ENCODE results near the gene CFB.
"Not testable (repeated sequence)": the region's sequence is repeated elsewhere in the genome, so short reads cannot be mapped to it uniquely, and the experiment has no call there.

The CFB gene

DNA sequence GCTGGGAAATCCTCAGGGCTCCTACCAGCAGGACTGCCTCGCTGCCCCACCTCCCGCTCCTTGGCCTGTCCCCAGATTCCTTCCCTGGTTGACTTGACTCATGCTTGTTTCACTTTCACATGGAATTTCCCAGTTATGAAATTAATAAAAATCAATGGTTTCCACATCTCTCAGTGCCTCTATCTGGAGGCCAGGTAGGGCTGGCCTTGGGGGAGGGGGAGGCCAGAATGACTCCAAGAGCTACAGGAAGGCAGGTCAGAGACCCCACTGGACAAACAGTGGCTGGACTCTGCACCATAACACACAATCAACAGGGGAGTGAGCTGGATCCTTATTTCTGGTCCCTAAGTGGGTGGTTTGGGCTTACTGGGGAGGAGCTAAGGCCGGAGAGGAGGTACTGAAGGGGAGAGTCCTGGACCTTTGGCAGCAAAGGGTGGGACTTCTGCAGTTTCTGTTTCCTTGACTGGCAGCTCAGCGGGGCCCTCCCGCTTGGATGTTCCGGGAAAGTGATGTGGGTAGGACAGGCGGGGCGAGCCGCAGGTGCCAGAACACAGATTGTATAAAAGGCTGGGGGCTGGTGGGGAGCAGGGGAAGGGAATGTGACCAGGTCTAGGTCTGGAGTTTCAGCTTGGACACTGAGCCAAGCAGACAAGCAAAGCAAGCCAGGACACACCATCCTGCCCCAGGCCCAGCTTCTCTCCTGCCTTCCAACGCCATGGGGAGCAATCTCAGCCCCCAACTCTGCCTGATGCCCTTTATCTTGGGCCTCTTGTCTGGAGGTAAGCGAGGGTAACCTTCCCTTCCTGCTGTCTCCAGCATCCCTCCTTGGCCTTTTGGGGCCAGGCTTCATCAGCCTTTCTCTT lies at the start of gene CFB:
TSS of gene CFB (plus strand) at position 589 of the 863 bp plus-strand sequence. CDS start at position 716, 127 bp downstream.
- DNase-seq, result peak in 1 of 10 donors; percentile 81
- intact Hi-C loops (cut with DNase I), result no loop called here

DNA sequence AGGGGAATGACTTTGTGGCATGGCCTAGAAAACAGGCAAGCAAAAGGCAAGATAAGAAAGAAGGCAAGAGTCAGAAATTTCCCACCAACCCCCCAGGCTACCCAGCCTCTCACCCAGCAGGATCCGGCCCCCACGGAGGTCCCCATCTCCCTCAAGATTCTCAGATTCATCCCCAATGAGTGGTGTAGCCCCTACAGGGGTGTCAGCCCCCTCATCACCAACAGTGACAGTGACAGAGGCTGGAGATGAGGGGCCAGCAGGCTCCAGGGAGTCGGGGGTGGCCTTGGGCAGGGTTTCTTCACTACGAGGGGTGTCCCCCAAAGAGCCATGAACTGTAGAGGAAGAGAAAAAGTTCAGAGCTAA lies 49.4 kb upstream of the CFB start:
- intact Hi-C loops (cut with DNase I), result loop anchor here (2.0 kb wide), 1 partner anchor 34 kb away; the partner anchor contains the start of gene NEU1
- peak in 1 of 10 donors; percentile 62 for DNase-seq

DNA sequence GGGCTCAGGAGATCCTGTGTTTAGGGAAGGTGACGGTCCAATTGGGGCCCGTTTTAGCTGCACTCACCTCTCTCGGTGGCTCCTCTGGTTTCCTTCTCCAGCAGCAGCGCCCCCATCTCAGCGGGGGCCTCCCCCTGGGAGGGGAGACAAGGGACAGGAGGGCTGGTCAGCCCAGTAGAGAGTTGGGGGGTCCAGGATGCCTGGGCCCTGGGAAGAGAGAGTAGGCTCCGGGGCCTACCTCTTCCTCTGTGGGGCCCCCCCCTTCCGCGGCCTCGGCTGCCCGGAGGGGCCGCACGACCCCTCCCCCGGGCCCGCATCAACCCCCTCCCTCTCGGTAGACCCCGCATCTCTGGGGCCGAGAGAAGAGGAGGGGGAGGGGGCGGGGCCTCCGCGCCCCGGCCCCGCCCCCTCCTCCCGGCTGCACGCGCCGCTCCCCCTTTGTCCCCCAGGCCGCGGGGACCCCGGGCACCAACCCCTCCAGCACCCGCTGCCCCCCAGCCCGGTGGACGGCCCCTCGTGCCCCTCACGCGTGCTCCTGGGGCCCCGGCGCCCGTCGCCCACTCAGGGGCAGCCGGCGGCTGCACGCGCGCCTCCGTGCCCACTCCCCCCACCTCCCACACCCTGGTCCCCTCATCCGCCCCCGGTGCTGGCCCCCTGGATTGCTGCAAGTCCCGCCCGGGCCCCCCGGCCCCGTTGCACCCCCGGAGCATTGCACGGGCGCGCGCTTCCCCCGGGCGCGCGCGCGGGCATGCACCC lies 48.9 kb upstream of the CFB start:
- DNase-seq, result peak in 3 of 10 donors; percentile 71 to 83 (median 80)
- intact Hi-C loops (cut with DNase I), result loop anchor here (2.0 kb wide), 1 partner anchor 34 kb away; the partner anchor contains the start of gene NEU1

DNA sequence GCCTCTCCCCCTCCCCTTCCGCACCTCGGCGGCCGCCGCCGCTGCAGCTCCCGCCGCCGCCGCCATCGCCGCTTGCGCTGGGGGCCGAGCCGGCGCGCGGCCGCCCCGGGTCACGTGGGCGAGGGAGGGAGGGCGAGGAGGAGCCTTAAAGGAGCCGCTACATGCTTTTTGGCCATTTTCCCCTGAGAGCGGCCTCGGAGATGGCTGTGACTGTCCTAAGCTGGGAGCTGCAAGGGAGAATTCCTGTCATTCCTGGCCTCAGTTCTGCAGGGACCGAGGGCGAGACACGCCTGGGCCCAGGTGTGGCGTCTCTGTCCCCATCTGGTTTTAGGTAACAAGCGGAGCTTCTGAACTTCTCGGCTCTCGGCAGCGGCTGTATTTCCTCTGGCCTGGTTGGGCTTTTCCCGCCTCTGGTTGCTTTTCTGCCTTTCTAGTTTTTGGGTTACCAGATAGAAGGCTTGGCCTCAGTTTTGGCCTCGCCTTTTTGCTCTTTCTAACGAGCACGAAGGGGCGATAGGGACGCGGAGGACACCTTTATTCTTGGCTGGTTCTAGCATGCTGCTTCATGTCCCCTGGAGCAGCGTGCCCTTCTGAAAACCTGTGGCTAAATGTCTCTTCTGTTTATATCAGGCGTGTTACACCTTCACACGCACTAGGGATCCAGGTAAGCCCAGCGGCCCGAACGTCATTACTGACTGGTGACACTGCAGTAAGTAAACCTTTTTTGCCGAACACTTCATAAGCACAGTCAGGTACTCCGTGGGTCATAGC lies 48.1 kb upstream of the CFB start, which contains the start of gene EHMT2:
TSS of gene EHMT2 (minus strand) at position 87 of the 771 bp plus-strand sequence. CDS start at position 66, 21 bp downstream.
- peak; percentile 83 to 99 (median 88) for DNase-seq
- intact Hi-C loops (cut with DNase I), result loop anchor here (2.0 kb wide), 1 partner anchor 35 kb away; the partner anchor contains the start of gene NEU1

DNA sequence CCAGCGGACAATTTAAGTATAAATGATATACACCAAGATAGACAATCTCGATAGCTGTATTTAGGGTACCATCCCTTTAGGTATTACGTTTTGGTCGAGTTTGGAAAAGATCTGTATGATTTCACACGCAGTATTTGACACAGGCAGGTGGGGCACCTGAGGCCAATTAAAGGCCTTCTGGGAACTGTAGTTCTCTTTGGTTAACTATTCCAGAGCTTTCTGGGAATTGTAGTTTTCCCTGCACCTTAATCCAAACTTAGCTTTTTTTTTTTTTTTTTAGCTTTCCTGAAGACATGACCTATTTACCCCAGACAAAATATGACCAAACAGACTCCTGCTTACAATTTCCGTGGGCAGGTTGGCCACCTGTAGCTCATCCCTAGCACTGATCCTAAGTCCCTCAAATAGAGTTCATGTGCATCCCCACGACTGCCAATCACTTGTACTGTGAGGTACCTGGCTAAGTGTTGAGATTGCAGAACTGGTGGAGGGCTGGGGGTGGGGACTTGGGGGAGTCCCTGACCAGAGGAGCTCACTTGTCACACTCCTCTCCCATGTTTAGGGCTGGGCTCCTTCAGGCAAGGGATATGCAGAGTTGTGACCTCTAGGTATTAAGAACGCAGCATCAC lies 47.4 kb upstream of the CFB start:
- intact Hi-C loops (cut with DNase I), result no loop called here
- DNase-seq, result peak in 3 of 10 donors; percentile 22 to 83 (median 63)

DNA sequence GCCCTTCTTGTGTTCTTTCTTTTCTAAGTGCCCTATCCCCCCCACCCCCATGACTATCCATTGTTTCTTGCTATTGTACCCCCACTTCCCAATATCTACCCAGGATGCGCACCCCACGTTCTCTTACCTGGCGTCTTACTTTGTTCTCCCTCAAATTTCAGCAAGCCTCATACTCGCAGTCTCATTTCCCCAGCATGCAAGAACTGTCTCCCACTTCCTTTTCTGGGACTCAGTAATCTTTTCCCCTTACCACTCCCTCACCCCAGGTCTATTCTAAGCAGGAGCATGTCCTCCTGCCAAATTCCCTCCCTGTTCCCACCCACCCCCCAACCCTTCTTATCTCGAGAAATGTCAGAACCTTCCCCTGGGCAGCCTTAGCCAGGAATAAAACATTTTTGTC lies 46.7 kb upstream of the CFB start:
- peak in 1 of 10 donors; percentile 2 for DNase-seq
- intact Hi-C loops (cut with DNase I), result no loop called here

DNA sequence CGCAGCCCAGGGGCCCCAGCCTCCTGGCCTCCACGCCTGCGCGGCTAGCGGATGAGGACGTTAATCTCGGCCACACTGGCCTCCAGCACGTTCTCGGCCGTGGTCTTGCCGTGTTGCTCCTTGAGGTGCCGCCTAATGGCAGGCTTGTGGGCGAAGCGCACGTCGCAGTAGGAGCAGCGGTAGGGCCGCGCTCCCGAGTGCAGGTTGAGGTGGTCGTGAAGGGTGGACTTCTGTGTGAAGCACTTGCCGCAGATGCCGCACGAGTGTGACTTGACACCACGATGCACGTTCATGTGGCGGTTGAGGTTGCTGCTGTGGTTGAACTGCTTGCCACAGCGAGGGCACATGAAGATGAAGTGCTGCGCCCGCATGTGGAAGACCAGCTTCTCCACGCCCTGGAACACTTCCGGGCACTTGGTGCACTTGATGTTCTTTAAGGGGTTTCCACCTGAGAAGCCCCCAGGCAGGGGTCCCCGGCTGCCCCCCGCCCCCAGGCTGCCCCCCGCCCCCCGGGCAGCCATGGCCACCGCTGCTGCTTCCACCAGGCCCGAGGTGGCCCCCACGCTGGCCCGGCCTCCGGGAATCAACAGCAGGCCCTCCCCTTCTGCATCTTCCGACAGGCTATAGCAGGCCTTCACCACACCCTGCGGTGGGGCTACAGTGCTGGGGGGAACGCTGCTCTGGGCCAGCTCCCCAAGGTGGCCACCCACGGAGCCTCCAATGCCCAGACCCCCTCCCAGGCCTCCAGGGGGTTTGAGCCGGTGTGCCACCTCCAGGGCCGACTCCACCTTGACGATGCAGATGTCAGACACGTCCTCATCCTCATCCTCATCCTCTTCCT lies 45.8 kb upstream of the CFB start:
- intact Hi-C loops (cut with DNase I), result loop anchor here (5.0 kb wide), 1 partner anchor 52 kb away; no protein-coding TSS in a partner anchor
- DNase-seq, result peak in 2 of 10 donors; percentile 75 to 76

DNA sequence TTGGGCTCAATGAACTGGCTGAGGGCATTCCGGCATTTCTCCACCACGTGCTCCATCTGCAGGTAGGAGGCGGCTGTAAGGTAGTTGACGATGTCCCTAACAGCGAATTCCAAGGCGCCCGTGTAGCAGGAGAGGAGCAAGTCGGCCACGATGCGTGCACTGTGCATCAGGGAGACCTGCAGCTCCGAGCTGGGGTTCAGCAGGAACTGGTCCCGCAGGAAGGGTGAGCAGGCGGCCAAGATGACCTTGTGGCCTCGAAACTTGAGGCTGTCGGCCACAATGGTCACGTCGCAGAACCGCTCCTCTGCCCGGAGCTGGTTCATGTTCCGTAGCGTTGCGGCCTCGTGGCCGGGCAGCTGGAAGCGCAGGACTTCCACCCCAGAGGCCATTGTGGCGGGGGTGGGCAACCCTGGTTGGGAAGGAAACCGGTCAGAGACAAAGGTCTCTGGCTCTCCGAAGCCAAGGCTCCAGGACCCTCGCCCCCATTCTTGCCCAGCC lies 44.9 kb upstream of the CFB start:
- DNase-seq, result peak in 3 of 10 donors; percentile 21 to 81 (median 23)
- intact Hi-C loops (cut with DNase I), result loop anchor here (5.0 kb wide), 1 partner anchor 51 kb away; no protein-coding TSS in a partner anchor

DNA sequence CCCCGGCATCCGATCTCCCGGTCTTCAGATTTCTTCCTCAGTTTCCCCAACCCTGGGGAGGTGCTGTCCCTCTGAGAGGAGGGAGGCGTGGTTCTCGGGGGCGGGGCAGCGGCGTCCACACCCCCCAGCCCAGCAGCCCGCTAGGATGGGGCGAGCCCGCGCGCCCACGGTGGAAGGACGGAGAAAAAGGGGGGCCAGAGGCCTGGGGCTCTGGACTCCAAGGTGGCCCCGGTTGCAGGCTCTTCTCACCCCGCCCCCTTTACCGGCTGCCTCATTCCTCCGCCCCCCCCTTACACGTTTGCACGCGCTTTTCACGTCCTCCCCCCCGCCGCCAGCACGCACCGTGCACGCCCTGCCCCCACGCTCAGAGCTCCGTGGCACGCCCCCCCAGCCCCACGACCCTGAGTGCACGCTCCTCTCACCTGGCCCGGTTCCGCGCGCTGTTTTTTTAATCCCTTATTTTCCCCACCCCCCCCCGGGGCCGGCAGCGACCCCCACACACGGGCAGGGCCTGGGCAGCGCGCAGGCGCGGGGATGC lies 44.4 kb upstream of the CFB start:
- intact Hi-C loops (cut with DNase I), result loop anchor here (5.0 kb wide), 1 partner anchor 51 kb away; no protein-coding TSS in a partner anchor
- peak in 8 of 10 donors; percentile 36 to 92 (median 46) for DNase-seq

DNA sequence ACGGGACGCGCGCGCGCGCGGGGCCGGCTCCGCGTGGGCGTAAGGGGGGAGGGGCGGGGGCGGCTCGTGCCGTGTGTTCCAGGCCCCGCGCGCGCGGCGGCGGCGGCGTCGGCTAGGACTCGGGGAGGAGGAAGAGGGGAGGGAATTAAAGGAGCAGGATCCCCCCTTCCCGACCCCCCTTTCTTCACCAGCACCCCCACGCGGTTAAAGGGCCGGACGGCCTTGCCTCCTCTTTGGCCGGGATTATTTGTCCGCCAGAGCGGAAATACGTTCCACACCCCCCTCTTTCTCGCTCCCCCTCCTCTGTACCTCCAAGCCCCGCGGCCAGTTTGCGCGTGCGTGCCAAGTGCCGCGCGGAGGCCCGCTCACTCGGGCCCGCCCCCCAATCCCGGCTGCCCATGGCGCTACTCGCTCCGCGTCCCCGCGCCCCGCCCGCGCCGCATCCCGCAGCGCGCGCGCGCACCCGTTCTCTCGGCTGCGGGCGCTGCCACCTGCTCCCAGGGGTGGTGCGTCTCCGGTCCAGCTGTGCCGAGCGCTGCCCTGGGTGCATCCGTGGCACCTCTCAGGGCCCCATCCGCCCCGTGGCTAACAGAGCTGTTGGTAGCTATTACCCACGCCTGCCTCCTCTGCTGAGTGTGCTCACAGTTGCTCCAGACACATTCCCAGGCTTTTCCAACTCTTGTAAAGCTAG lies 43.8 kb upstream of the CFB start, which contains the start of gene ZBTB12:
TSS of gene ZBTB12 (minus strand) at position 134 of the 691 bp plus-strand sequence. CDS start 781 bp downstream, outside the sequence.
- intact Hi-C loops (cut with DNase I), result loop anchor here (5.0 kb wide), 1 partner anchor 50 kb away; no protein-coding TSS in a partner anchor
- DNase-seq, result peak; percentile 92 to 99 (median 94)

DNA sequence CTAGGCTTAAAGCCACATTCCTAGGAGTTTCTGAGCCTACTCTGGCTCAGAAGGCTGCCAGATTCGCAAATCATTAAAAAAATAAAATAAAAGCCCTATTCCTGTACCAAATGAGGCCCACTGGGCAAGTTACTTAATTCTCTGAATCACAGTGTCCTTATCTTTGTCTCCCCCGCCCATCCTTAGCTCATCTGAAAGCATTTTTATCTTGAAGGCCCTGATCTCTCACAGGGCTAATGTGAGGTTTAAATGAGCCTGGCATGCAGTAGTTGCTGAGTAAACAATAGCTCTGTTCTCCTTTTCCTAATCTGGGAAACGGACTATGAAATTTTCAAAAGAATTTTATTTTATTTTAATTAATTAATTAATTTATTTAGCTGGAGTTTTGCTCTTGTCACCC lies 41.9 kb upstream of the CFB start:
- intact Hi-C loops (cut with DNase I), result loop anchor here (5.0 kb wide), 1 partner anchor 48 kb away; no protein-coding TSS in a partner anchor
- no peak for DNase-seq

DNA sequence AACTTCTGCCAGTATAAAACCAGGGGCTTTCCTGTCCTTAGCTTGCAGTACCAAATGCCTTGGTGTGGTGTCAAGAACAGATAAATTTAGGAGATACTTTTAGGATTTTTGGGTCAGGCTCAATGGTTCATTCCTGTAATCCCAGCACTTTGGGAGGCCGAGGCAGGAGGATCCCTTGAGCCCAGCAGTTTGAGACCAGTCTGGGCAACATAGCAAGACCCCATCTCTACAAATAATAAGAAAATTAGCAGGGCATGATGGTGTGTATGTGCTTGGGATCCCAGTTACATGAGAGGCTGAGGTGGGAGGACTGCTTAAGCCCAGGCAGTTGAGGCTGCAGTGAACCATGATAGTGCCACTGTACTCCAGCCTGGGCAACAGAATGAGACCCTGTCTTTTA lies 40.9 kb upstream of the CFB start:
- intact Hi-C loops (cut with DNase I), result no loop called here

DNA sequence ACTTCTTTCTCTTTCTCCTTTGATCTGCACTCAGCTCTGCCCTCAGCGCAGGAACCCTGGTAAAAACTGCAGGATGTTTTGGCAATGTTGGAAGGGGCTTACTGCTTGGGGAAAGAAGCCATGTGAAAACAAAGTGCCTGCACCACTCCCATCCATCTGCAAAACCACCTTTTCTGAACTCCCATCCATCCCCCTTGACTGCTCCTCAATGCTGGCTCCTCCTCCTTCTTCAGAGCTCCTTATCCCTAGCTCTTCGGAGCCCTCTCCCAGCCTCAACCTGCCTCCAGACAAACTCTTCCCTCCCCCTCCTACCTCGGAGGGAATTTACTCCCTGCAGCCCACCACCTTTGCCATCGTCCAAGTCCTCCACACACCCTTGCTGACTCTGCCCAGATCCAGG lies 39.8 kb upstream of the CFB start:
- intact Hi-C loops (cut with DNase I), result no loop called here
- DNase-seq, result peak in 1 of 10 donors; percentile 7

More for the DNA sequence above, 40.9 kb upstream of the CFB start:
- DNase-seq, result peak in 1 of 10 donors; percentile 8

DNA sequence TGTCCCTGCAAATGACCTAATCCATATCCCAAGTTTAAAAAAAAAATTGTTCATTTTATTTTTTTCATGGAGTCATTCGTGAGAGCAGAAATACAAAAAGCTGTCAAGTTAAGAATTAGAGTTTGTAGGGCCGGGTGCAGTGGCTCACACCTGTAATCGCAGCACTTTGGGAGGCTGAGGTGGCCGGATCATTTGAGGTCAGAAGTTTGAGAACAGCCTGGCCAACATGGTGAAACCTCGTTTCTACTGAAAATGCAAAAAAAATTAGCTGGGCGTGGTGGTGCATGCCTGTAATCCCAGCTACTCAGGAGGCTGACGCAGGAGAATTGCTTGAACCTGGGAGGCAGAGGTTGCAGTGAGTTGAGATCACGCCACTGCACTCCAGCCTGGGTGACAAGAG lies 39.2 kb upstream of the CFB start:
- intact Hi-C loops (cut with DNase I); DNase-seq: not testable (repeated sequence)

DNA sequence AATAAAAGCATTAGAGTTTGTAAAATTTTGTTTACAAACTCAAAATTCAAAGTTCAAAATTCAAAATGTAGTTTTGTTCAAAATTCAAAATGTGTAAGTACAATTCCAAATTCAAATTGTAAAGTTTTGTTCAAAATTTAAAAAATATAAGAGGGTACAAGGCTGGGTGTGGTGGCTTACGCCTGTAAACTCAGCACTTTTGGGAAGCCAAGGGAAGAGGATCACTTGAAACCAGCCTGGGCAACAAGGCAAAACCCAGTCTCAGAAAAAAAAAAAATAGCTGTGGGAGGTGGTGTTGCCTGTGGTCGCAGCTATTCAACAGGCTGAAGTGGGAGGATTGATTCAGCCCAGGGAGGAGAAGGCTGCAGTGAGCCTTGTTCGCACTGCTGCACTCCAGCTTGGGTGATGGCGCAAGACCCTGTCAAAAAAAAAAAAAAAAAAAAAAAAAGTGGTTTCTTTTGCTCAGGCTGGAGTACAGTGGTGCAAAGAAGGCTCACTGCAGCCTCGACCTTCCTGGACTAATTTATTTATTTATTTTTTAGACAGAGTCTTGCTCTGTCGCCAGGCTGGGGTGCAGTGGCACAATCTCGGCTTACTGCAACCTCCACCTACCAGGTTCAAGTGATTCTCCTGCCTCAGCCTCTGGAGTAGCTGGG lies 38.6 kb upstream of the CFB start:
- intact Hi-C loops (cut with DNase I), result no loop called here

DNA sequence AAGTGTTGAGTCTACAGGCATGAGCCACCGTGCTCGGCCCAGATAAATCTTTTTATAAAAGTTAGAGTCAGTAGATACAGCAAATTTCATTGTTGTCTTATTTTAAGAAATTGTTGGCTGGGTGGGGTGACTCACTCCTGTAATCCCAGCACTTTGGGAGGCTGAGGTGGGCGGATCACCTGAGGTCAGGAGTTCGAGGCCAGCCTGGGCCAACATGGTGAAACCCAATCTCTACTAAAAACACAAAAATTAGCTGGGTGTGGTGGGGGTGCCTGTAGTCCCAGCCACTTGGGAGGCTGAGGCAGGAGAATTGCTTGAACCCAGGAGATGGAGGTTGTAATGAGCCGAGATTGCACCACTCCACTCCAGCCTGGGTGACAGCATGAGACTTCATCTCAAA lies 37.6 kb upstream of the CFB start:
- intact Hi-C loops (cut with DNase I); DNase-seq: not testable (repeated sequence)

More for the DNA sequence above, 38.6 kb upstream of the CFB start:
- peak in 1 of 10 donors; percentile 35 for DNase-seq

DNA sequence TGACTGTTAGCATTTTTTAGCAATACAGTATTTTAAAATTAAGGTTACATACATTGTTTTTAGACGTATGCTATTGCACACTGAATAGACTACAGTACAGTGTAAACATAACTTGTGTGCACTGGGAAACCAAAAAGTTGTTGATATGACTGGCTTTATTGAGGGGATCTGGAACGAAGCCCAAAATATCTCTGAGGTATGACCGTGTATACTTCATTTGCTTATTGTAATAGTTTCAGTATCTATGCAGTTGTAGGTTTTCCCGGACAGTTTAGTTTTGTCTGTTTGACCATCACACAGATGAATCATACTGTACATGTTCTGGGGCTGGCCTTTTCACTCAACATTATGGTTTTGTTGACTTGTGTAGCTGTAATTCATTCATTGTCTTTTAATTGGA lies 37.1 kb upstream of the CFB start:
- intact Hi-C loops (cut with DNase I), result no loop called here
- no peak for DNase-seq

All from posterior cingulate gyrus (tissue), 11 donors.